SU-DHL-6 (cell line): ENCODE results near the gene RNF123.

Experiments
- EZH2phosphoT487 ChIP-seq: fragments of 200-600 bp; sonication (generic), shearing (Covaris generic); conservative IDR thresholded peaks from 2 replicates; pipeline ENCODE4 v1.6.1; 2018; ENCODE audit warnings: mild to moderate bottlenecking, antibody characterized with exemption, low read length, moderate library complexity, mixed read lengths
- TF ChIP-seq, protein P1 (sequence below): fragments of 200-600 bp; sonication (generic); IDR thresholded peaks from one replicate; pipeline ENCODE4 v1.5.1; 2017; ENCODE audit warnings: antibody characterized with exemption, mild to moderate bottlenecking, low read length, moderate library complexity; ENCODE audit not compliant: insufficient read depth, poor library complexity, severe bottlenecking

DNA sequence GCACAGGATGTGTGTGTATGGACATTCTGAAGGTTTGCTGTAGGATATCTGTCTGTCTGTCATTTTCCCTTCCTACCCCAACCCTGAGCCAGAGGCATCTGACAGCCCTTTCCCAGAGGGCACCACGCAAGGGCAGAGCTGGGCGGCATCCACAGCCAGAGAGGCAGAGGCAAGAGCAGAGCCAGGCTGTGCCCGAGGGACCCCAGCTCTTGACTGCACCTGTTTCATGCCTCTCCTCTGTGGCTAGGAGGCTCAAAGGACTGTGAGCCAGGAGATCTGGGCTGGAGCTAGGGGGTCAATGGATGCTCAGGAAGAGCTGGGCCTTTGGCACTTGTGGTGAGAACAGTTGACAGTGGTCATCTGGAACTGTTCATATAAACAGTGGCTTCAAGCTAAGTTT is 20.0 kb upstream of the RNF123 start:
- TF ChIP-seq, protein P1, sequence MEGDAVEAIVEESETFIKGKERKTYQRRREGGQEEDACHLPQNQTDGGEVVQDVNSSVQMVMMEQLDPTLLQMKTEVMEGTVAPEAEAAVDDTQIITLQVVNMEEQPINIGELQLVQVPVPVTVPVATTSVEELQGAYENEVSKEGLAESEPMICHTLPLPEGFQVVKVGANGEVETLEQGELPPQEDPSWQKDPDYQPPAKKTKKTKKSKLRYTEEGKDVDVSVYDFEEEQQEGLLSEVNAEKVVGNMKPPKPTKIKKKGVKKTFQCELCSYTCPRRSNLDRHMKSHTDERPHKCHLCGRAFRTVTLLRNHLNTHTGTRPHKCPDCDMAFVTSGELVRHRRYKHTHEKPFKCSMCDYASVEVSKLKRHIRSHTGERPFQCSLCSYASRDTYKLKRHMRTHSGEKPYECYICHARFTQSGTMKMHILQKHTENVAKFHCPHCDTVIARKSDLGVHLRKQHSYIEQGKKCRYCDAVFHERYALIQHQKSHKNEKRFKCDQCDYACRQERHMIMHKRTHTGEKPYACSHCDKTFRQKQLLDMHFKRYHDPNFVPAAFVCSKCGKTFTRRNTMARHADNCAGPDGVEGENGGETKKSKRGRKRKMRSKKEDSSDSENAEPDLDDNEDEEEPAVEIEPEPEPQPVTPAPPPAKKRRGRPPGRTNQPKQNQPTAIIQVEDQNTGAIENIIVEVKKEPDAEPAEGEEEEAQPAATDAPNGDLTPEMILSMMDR: no peak
- TF ChIP-seq EZH2phosphoT487: no peak
